Measurements from ENCODE around the gene IFT122.
A peak's percentile ranks its signal among the peaks of the same experiment; 100 is the strongest.

GRCh38 chr3:129421988-129422745 is 17.9 kb upstream of the IFT122 start:
- no peak for TF ChIP-seq NR3C1 (IDR thresholded peaks at IDR 0.05)
- TF ChIP-seq RNF2 (IDR thresholded peaks at IDR 0.05; ENCODE audit: borderline replicate concordance, low read depth): no peak
- no peak for TF ChIP-seq CHD4 (IDR thresholded peaks at IDR 0.05; ENCODE audit: borderline replicate concordance)
- TF ChIP-seq POLR2A (IDR thresholded peaks at IDR 0.05; ENCODE audit: low read length): no peak
- peak; percentile 22 for TF ChIP-seq CTCF (IDR thresholded peaks at IDR 0.05)
- no peak for TF ChIP-seq CEBPB (IDR thresholded peaks at IDR 0.05)
- TF ChIP-seq KDM5A (IDR thresholded peaks at IDR 0.05): no peak
- TF ChIP-seq EP300 (IDR thresholded peaks at IDR 0.05): no peak
- peak in 1 of 2 experiments; percentile 38; a peak in 2 of 5 replicates for TF ChIP-seq RAD21 (conservative IDR thresholded peaks at IDR 0.05 in 1 of 2, IDR thresholded peaks at IDR 0.05 in 1 of 2)
- TF ChIP-seq EHMT2 (IDR thresholded peaks at IDR 0.05; ENCODE audit: low read depth): no peak
- TF ChIP-seq RFX5 (IDR thresholded peaks at IDR 0.05): no peak
- TF ChIP-seq NPAS2 (CRISPR knock-in tag; IDR thresholded peaks at IDR 0.05; ENCODE audit: borderline replicate concordance): no peak
- no peak for TF ChIP-seq MAZ (IDR thresholded peaks at IDR 0.05; ENCODE audit: borderline replicate concordance, low read depth, low read length)
- no peak for TF ChIP-seq SREBF2 (IDR thresholded peaks at IDR 0.05)
